HG02678 (cell line): ENCODE results near the gene CABS1.

Experiments
- ATAC-seq: cut with Tn5 transposase; IDR thresholded peaks from one replicate; pipeline ENCODE4 v1.9.1; 2021; ENCODE audit warnings: mild to moderate bottlenecking, moderate library complexity; ENCODE audit not compliant: unreplicated experiment

Gene CABS1

GRCh38 chr4:70380578-70380977 lies 45.8 kb downstream of the CABS1 start:
- no peak for ATAC-seq

- ATAC-seq, result no peak
Measured at GRCh38 chr4:70382691-70383181, 48.0 kb downstream of the CABS1 start, which contains the start of gene SMR3B. TSS of gene SMR3B (plus strand) at chr4:70383131. CDS start at chr4:70384511, 1,380 bp downstream.
